COLO668 (cell line): Measurements from ENCODE around the gene ZDHHC1.
A peak's percentile ranks its signal among the peaks of the same experiment; 100 is the strongest.

ENCODE experiments used
- DNase-seq: peaks from one replicate; lab custom pipeline; 2025; ENCODE audit not compliant: unreplicated experiment; lab: John Stamatoyannopoulos, UW

Gene ZDHHC1

GRCh38 chr16:67448580-67448979, 32.3 kb upstream of the ZDHHC1 start:
- DNase-seq: no peak

- peak; percentile 32 for DNase-seq
These were observed 31.3 kb upstream of the ZDHHC1 start for GRCh38 chr16:67447508-67448076.

GRCh38 chr16:67446968-67447507, 30.8 kb upstream of the ZDHHC1 start:
- no peak for DNase-seq

DNA sequence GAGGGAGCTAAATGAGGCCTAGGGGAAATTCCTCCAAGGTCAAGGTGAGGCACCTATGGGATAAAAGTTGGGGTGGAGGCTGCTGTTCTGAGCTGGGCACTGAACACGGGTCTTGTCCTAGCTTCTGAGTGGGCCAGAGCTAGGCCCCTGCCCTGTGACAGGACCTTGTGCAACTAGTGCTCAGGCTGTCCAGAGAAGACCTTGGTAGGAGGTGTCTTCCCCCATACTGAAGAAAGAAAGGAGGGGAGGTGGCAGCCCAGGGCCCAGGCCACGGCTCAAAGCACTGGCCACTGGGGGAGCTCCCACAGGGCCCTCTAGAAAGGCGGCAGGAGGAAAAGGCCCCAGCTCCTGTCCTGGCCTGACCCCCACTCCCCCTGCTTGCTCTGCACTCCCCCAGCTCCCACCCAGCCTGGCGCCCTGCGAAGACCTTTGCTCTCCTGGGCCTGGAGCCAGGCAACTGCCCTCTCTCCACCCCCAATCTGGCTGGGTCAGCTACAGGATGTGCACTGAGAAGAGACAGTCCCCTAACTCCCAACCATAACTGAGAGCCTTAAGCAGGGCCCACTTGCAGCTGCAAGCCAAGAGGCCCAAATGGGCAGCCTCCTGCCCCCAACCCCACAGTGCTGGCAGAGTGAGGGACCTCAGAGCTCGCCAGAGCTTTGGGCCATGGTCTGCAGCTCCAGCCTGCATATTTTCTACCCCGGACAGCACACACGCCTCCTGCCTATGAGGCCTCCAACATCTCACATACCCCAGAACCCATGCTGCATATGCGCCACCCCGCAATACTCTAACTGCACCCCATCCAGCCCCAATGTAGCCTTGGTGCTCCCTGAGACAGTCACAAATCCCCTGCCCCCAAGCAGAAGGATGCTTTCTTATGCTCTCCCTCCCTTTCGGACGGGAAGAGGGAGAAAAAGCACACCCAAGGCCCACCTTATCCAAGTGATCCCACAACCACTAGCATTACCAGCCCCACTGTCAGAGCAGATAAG, 29.9 kb upstream of the ZDHHC1 start:
- DNase-seq: no peak

GRCh38 chr16:67445441-67445912, 29.2 kb upstream of the ZDHHC1 start:
- DNase-seq: no peak

DNA sequence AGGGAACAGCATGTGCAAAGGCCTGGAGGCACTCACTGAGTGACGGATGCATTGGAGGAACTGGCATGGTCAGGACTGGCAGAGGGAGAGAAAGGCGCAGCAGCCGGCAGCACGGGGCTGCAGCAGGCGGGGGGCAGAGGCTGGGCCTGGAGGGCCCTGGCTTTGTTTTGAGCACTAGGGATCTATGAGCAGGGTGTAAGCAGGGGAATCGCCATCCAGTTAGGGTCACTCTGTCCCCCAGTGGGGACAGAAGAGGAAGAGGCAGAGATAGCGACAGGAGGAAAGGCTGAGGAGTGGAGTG, 28.8 kb upstream of the ZDHHC1 start:
- DNase-seq: no peak

GRCh38 chr16:67444259-67445125, 28.2 kb upstream of the ZDHHC1 start:
- no peak for DNase-seq

DNA sequence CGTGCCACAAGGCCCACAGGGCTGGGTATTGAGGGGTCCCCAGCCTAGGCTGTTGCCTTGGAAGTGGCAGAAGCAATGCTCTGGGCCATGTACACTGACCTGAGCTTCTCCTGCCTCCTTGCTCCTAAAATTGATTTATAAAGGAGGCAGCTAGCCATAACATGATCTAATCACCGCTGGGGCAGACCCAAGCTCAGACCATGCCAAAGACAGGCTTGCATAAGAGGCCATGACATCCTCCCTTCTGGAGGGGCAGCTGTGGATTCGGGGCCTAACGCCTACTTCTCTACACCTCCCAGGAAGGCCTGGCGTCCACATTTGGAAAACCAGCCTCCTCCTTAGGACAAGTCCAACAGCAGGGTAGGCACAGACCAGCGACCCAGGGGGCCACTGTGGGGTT, 27.0 kb upstream of the ZDHHC1 start:
- DNase-seq: no peak

GRCh38 chr16:67442581-67443255, 26.4 kb upstream of the ZDHHC1 start:
- no peak for DNase-seq

GRCh38 chr16:67441907-67442306, 25.6 kb upstream of the ZDHHC1 start:
- DNase-seq: no peak

GRCh38 chr16:67441271-67441753, 25.0 kb upstream of the ZDHHC1 start:
- peak; percentile 96 for DNase-seq

GRCh38 chr16:67438824-67439393, 22.6 kb upstream of the ZDHHC1 start:
- DNase-seq: no peak

GRCh38 chr16:67438098-67438791, 22.0 kb upstream of the ZDHHC1 start:
- no peak for DNase-seq

DNA sequence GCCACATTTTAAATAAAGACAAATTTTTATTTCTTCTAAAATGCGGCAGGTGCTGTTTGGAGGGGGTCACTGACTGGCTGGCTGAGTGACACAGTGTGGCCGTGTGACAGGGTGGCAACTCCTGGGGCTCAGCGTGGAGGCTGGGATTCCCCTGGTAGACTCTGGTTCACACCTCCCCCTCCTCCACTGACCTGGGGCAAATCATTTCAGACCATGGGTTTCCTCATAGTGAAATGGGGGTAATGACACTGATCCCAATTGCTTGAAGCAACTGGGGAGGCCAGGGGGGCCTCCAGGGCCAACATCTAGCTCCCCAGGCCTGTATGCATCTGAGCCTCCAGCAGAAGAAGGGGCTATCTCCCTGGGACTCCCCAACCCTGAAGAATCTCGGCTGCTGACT, 21.2 kb upstream of the ZDHHC1 start:
- DNase-seq: no peak

DNA sequence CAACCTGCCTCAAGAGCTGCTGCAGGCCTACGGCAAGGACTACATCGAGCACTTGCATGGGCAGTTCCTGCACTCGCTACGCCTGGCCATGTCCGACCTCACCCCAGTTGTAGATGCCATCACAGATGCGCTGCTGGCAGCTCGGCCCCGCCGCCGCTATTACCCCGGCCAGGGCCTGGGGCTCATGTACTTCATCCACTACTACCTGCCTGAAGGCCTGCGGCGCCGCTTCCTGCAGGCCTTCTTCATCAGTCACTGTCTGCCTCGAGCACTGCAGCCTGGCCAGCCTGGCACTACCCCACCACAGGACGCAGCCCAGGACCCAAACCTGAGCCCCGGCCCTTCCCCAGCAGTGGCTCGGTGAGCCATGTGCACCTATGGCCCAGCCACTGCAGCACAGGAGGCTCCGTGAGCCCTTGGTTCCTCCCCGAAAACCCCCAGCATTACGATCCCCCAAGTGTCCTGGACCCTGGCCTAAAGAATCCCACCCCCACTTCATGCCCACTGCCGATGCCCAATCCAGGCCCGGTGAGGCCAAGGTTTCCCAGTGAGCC, 20.4 kb upstream of the ZDHHC1 start:
- DNase-seq: no peak

DNA sequence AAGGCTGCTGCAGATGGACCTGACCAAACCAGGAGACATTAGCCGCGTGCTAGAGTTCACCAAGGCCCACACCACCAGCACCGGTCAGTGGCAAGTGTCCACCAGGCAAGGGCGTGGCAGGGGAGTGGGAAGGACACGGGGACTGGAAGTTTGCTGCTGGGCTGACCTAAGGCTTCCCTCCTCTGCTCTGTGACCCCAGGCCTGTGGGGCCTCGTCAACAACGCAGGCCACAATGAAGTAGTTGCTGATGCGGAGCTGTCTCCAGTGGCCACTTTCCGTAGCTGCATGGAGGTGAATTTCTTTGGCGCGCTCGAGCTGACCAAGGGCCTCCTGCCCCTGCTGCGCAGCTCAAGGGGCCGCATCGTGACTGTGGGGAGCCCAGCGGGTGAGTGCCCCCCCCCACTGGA, 19.5 kb upstream of the ZDHHC1 start:
- no peak for DNase-seq

GRCh38 chr16:67433131-67433719, 16.9 kb upstream of the ZDHHC1 start:
- DNase-seq: no peak

GRCh38 chr16:67432506-67432890, 16.2 kb upstream of the ZDHHC1 start:
- no peak for DNase-seq
